Left ventricle myocardium inferior (tissue), 1 donor: ENCODE measurements around the gene RNF186. TPM values are rescaled to one million over a fixed set of nuclear protein-coding genes. Genes with fewer than 3 reads are reported as not detected.

ENCODE experiments used
- DNase-seq: peaks from one replicate; pipeline ENCODE4 v3.0.0-alpha.2; 2020
- H3K27ac ChIP-seq: fragments of 200-600 bp; replicated peaks from 2 replicates; pipeline ENCODE4 v1.8.0; 2021
- H3K27me3 ChIP-seq: fragments of 200-600 bp; 2 replicates; pipeline ENCODE4 v1.8.0; 2021; ENCODE audit warnings: low read depth
- H3K36me3 ChIP-seq: fragments of 200-600 bp; 2 replicates; pipeline ENCODE4 v1.8.0; 2021
- H3K4me1 ChIP-seq: fragments of 200-600 bp; 2 replicates; pipeline ENCODE4 v1.8.0; 2021
- H3K4me3 ChIP-seq: fragments of 200-600 bp; 2 replicates; pipeline ENCODE4 v1.8.0; 2021; ENCODE audit warnings: mild to moderate bottlenecking, moderate library complexity
- H3K9me3 ChIP-seq: fragments of 200-600 bp; replicated peaks from 2 replicates; pipeline ENCODE4 v1.8.0; 2021
- CTCF ChIP-seq: fragments of 200-600 bp; IDR thresholded peaks from 2 replicates; pipeline ENCODE4 v1.8.0; 2021; ENCODE audit warnings: antibody characterized with exemption, mild to moderate bottlenecking, borderline replicate concordance
- intact Hi-C: fragments of 100-400 bp; cut with micrococcal nuclease; formaldehyde crosslinking; loops from one replicate; pipeline ENCODE4 v1.11.0; 2022
- total RNA-seq: library from RNA; stranded (reverse); fragmentation: NEBNext Ultra II Directional; extraction: Animal tissue kit (Norgen Biotek cat#: 25700); gene quantifications from one replicate; pipeline ENCODE4 v1.2.1, GENCODE V29; 2021
- donor health status: DM: no; HTN: yes; CAD: no; lungs with severe emphysema.

The RNF186 gene
- total RNA-seq, 1 donor from 2014 or later = not detected

- peaks cover 46% of the 10 kb centered on the region for H3K27me3 ChIP-seq
- no peak overlapping the region for H3K4me3 ChIP-seq
- no peak overlapping the region for H3K27ac ChIP-seq
- no peak for TF ChIP-seq CTCF
- no peak for DNase-seq
- peaks cover 7% of the 10 kb centered on the region for H3K9me3 ChIP-seq
- intact Hi-C loops = no loop called here
- H3K4me1 ChIP-seq = no peaks in the 10 kb centered on the region
- no peaks in the 10 kb centered on the region for H3K36me3 ChIP-seq
Measured at GRCh38 chr1:19835578-19835977, 20.5 kb upstream of the RNF186 start.

- no peak for DNase-seq
- H3K9me3 ChIP-seq = peaks cover 7% of the 10 kb centered on the region
- H3K4me1 ChIP-seq = no peaks in the 10 kb centered on the region
- H3K27ac ChIP-seq = no peak overlapping the region
- TF ChIP-seq CTCF = no peak
- H3K4me3 ChIP-seq = no peak overlapping the region
- peaks cover 76% of the 10 kb centered on the region for H3K27me3 ChIP-seq
- intact Hi-C loops = no loop called here
- no peaks in the 10 kb centered on the region for H3K36me3 ChIP-seq
Measured at GRCh38 chr1:19831441-19831840, 16.4 kb upstream of the RNF186 start.

DNA sequence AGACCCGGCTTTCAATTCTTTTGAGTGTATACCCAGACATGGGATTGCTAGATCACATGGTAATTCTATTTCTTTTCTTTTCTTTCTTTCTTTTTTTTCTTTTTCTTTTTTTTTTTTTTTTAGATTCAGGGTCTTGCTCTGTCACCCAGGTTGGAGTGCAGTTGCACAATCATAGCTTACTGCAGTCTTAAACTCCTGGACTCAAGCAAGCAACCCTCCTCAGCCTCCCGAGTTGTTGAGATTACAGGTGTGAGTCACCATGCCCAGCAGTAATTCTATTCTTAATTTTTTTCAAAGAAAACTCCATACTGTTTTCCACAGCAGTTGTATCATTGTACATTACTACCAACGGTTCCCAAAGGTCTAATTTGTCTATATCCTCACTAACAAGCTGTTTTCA, 13.5 kb upstream of the RNF186 start:
- TF ChIP-seq CTCF = no peak
- intact Hi-C loops = no loop called here

GRCh38 chr1:19825298-19825697, 10.2 kb upstream of the RNF186 start:
- intact Hi-C loops = no loop called here
- Histone ChIP-seq H3K4me1 (no peaks in the 10 kb centered on the region), H3K27ac (no peak overlapping the region), H3K9me3 (no peaks in the 10 kb centered on the region), H3K27me3 (peaks cover 33% of the 10 kb centered on the region), H3K36me3 (no peaks in the 10 kb centered on the region), H3K4me3 (no peak overlapping the region)
- TF ChIP-seq CTCF = no peak
- no peak for DNase-seq

More for the DNA sequence above, 13.5 kb upstream of the RNF186 start:
- no peak for DNase-seq
- Histone ChIP-seq H3K4me3 (no peak overlapping the region), H3K36me3 (no peaks in the 10 kb centered on the region), H3K27ac (no peak overlapping the region), H3K9me3 (peaks cover 7% of the 10 kb centered on the region), H3K4me1 (no peaks in the 10 kb centered on the region), H3K27me3 (peaks cover 63% of the 10 kb centered on the region)

DNA sequence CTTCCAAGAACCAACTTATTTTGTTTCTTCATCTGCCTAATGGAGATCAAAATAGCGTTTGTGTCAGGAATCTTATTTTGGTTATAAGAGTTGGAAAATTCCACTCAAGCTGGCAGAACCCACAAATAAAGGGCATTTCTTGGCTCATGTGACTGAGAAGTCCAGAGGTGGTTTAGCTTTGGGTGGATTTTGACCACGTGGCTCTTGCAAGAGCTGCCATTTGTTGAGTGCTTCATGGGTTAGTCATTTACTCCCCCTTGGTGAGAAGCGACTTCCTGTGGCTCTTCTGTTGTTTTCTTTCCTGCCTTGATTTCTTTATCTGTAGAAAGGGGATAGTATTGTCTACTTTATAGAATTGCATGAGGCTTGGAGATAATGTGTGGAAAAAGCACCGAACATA, 9.5 kb upstream of the RNF186 start:
- no peaks in the 10 kb centered on the region for H3K9me3 ChIP-seq
- no peak for DNase-seq
- no peaks in the 10 kb centered on the region for H3K4me1 ChIP-seq
- H3K36me3 ChIP-seq = no peaks in the 10 kb centered on the region
- peaks cover 26% of the 10 kb centered on the region for H3K27me3 ChIP-seq
- no peak overlapping the region for H3K27ac ChIP-seq
- H3K4me3 ChIP-seq = no peak overlapping the region
- intact Hi-C loops = no loop called here
- no peak for TF ChIP-seq CTCF

DNA sequence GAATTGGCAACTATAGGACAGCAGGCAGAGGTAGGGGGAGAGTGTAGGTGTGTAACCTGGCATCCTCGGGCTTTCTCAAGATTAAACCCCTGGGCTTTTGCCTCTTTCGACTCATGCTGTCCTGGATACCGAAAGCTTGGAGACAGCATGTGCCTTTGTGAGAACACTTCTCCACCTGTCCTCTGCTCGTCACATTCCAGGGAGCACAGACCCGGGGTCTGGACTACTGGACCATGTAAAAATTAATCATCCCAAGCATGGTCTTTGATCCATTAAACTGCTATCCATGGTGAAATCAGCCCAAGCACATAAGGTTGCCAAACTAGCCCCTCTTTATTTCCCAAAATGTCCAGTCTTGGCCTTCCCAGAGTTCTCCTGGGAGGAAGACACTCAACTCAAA, 9.0 kb upstream of the RNF186 start:
- DNase-seq = no peak
- no peaks in the 10 kb centered on the region for H3K36me3 ChIP-seq
- H3K4me3 ChIP-seq = no peak overlapping the region
- H3K9me3 ChIP-seq = no peaks in the 10 kb centered on the region
- TF ChIP-seq CTCF = no peak
- peaks cover 25% of the 10 kb centered on the region for H3K27me3 ChIP-seq
- H3K4me1 ChIP-seq = no peaks in the 10 kb centered on the region
- intact Hi-C loops = no loop called here
- H3K27ac ChIP-seq = no peak overlapping the region
